IMR-90 (cell line): Measurements from ENCODE around the gene PRR12. TPM values are rescaled to one million over a fixed set of nuclear protein-coding genes. Genes with fewer than 3 reads are reported as not detected.

Experiments used
- ATAC-seq: fragments of 200-7000 bp; cut with Tn5 transposase; 2 replicates; pipeline ENCODE4 v1.9.1; 2020; ENCODE audit warnings: low read depth, mild to moderate bottlenecking, moderate library complexity
- BruUV-seq: library from RNA; stranded (reverse); fragments of 400-500 nt; replicated peaks from 2 replicates; lab custom pipeline; 2021; lab: Mats Ljungman, UMichigan
- CTCF ChIA-PET: fragments of 300-600 bp; formaldehyde crosslinking; extraction: SDS; loops from one replicate; lab custom pipeline; 2021; ENCODE audit warnings: antibody characterized with exemption; lab: Yijun Ruan, JAX
- POLR2A ChIA-PET: fragments of 300-600 bp; sonication (Branson Sonifier 250); formaldehyde crosslinking; loops from one replicate; lab custom pipeline; 2022; ENCODE audit warnings: antibody characterized with exemption; ENCODE audit not compliant: unreplicated experiment; lab: Charles Lee
- DNase-seq: peaks from one replicate; pipeline ENCODE4 v3.0.0; 2013
- H2AFZ ChIP-seq: replicated peaks from 2 replicates; pipeline ENCODE3; 2013; ENCODE audit warnings: low read length, mild to moderate bottlenecking; ENCODE audit not compliant: poor library complexity
- H2AK5ac ChIP-seq: 2 replicates; pipeline ENCODE4 v1.6.1; 2013; ENCODE audit warnings: low read depth, low read length, inconsistent platforms
- H2AK9ac ChIP-seq: replicated peaks from 2 replicates; pipeline ENCODE3; 2013; ENCODE audit warnings: mild to moderate bottlenecking, low read depth, low read length, moderate library complexity; ENCODE audit not compliant: poor library complexity
- H2BK120ac ChIP-seq: 2 replicates; pipeline ENCODE4 v1.6.1; 2013; ENCODE audit warnings: low read depth, low read length, inconsistent platforms
- H2BK15ac ChIP-seq: 3 replicates; pipeline ENCODE4 v1.6.1; 2013; ENCODE audit warnings: low read depth, low read length, inconsistent platforms
- H2BK20ac ChIP-seq: 2 replicates; pipeline ENCODE4 v1.6.1; 2013; ENCODE audit warnings: low read depth, mild to moderate bottlenecking, inconsistent platforms, low read length, moderate library complexity
- H2BK5ac ChIP-seq: 2 replicates; pipeline ENCODE4 v1.6.1; 2013; ENCODE audit warnings: mild to moderate bottlenecking, low read depth, low read length, inconsistent platforms; ENCODE audit not compliant: poor library complexity, severe bottlenecking
- H3K14ac ChIP-seq: replicated peaks from 2 replicates; pipeline ENCODE4 v1.6.1; 2013; ENCODE audit warnings: low read depth, low read length, inconsistent platforms
- H3K18ac ChIP-seq: 2 replicates; pipeline ENCODE4 v1.6.1; 2013; ENCODE audit warnings: low read depth, low read length, control low read depth
- H3K23ac ChIP-seq: 2 replicates; pipeline ENCODE4 v1.6.1; 2013; ENCODE audit warnings: low read depth, low read length, inconsistent platforms
- H3K27ac ChIP-seq: 2 replicates; pipeline ENCODE4 v1.5.1; 2013; ENCODE audit warnings: mild to moderate bottlenecking, control low read depth, low read length; ENCODE audit not compliant: insufficient read depth
- H3K27me3 ChIP-seq: 2 replicates; pipeline ENCODE4 v1.6.1; 2013; ENCODE audit warnings: low read length; ENCODE audit not compliant: control insufficient read depth, insufficient read depth
- H3K36me3 ChIP-seq: 2 replicates; pipeline ENCODE4 v1.6.1; 2013; ENCODE audit warnings: low read length, mixed read lengths; ENCODE audit not compliant: control insufficient read depth, insufficient read depth
- H3K4ac ChIP-seq: 2 replicates; pipeline ENCODE4 v1.6.1; 2013; ENCODE audit warnings: low read depth, low read length, inconsistent platforms
- H3K4me1 ChIP-seq: 2 replicates; pipeline ENCODE4 v1.6.1; 2013; ENCODE audit warnings: low read length, mixed read lengths; ENCODE audit not compliant: control insufficient read depth, insufficient read depth
- H3K4me2 ChIP-seq: 2 replicates; pipeline ENCODE4 v1.6.1; 2013; ENCODE audit warnings: low read depth, mild to moderate bottlenecking, control low read depth, low read length, moderate library complexity
- H3K4me3 ChIP-seq: 2 replicates; pipeline ENCODE4 v1.5.1; 2013; ENCODE audit warnings: low read depth, mild to moderate bottlenecking, control low read depth, low read length, moderate library complexity; ENCODE audit not compliant: insufficient read depth
- H3K56ac ChIP-seq: 2 replicates; pipeline ENCODE4 v1.6.1; 2013; ENCODE audit warnings: low read length, inconsistent platforms; ENCODE audit not compliant: insufficient read depth; ENCODE audit errors: extremely low read depth
- H3K79me1 ChIP-seq, 2 experiments: 2 replicates each; pipeline ENCODE4 v1.6.1; 2013; ENCODE audit warnings: low read length in 2 of 2, inconsistent platforms in 1 of 2, low read depth in 1 of 2
- H3K9ac ChIP-seq: 2 replicates; pipeline ENCODE4 v1.6.1; 2013; ENCODE audit warnings: low read depth, low read length, control low read depth
- H3K9me1 ChIP-seq: 2 replicates; pipeline ENCODE4 v1.6.1; 2013; ENCODE audit warnings: low read length, inconsistent platforms; ENCODE audit not compliant: insufficient read depth
- H3K9me3 ChIP-seq: 2 replicates; pipeline ENCODE4 v1.6.1; 2013; ENCODE audit warnings: low read length; ENCODE audit not compliant: control insufficient read depth, insufficient read depth
- H4K20me1 ChIP-seq: 2 replicates; pipeline ENCODE4 v1.6.1; 2013; ENCODE audit warnings: low read length, inconsistent platforms; ENCODE audit not compliant: insufficient read depth
- H4K5ac ChIP-seq: 2 replicates; pipeline ENCODE4 v1.6.1; 2013; ENCODE audit warnings: mild to moderate bottlenecking, low read depth, low read length, control low read depth
- H4K8ac ChIP-seq, 2 experiments: 2 replicates each; pipeline ENCODE4 v1.6.1; 2013; ENCODE audit warnings: low read depth in 2 of 2, low read length in 2 of 2, control low read depth in 1 of 2, inconsistent platforms in 1 of 2
- H4K91ac ChIP-seq: 2 replicates; pipeline ENCODE4 v1.6.1; 2013; ENCODE audit warnings: low read depth, low read length, inconsistent platforms; ENCODE audit not compliant: insufficient read depth
- BHLHE40 ChIP-seq: fragments of 150-350 bp; IDR thresholded peaks from 2 replicates; pipeline ENCODE4 v1.6.1; 2016; ENCODE audit warnings: mild to moderate bottlenecking, low read depth, low read length
- CEBPB ChIP-seq: IDR thresholded peaks from 2 replicates; pipeline ENCODE4 v1.6.1; 2012; ENCODE audit warnings: low read depth, low read length, improper control_type of control experiment
- CHD1 ChIP-seq: IDR thresholded peaks from 2 replicates; pipeline ENCODE4 v1.6.1; 2012; ENCODE audit warnings: low read depth, low read length, improper control_type of control experiment
- ELK1 ChIP-seq: fragments of 150-350 bp; IDR thresholded peaks from 2 replicates; pipeline ENCODE4 v1.6.1; 2016; ENCODE audit warnings: low read depth, mild to moderate bottlenecking, low read length, moderate library complexity, borderline replicate concordance
- FOS ChIP-seq: fragments of 150-350 bp; IDR thresholded peaks from 2 replicates; pipeline ENCODE4 v1.6.1; 2016; ENCODE audit warnings: low read depth, low read length
- MAFK ChIP-seq: IDR thresholded peaks from 2 replicates; pipeline ENCODE4 v1.6.1; 2012; ENCODE audit warnings: low read depth, low read length, improper control_type of control experiment
- MAZ ChIP-seq: IDR thresholded peaks from 2 replicates; pipeline ENCODE4 v1.6.1; 2012; ENCODE audit warnings: low read depth, mild to moderate bottlenecking, low read length, improper control_type of control experiment, moderate library complexity, borderline replicate concordance
- MXI1 ChIP-seq: IDR thresholded peaks from 2 replicates; pipeline ENCODE4 v1.6.1; 2012; ENCODE audit warnings: low read depth, mild to moderate bottlenecking, low read length, moderate library complexity, borderline replicate concordance
- NFE2L2 ChIP-seq: fragments of 150-350 bp; IDR thresholded peaks from 2 replicates; pipeline ENCODE4 v1.6.1; 2016; ENCODE audit warnings: low read depth, mild to moderate bottlenecking, low read length
- POLR2A ChIP-seq: IDR thresholded peaks from 2 replicates; pipeline ENCODE4 v1.6.1; 2012; ENCODE audit warnings: mild to moderate bottlenecking, low read depth, low read length
- RAD21 ChIP-seq: IDR thresholded peaks from 2 replicates; pipeline ENCODE4 v1.6.1; 2012; ENCODE audit warnings: low read length, improper control_type of control experiment
- RCOR1 ChIP-seq: IDR thresholded peaks from 2 replicates; pipeline ENCODE4 v1.6.1; 2012; ENCODE audit warnings: mild to moderate bottlenecking, low read length, improper control_type of control experiment; ENCODE audit not compliant: insufficient replicate concordance
- RFX5 ChIP-seq: IDR thresholded peaks from 2 replicates; pipeline ENCODE4 v1.8.0; 2012; ENCODE audit warnings: low read depth, mild to moderate bottlenecking, low read length, moderate library complexity
- SMC3 ChIP-seq: fragments of 150-350 bp; IDR thresholded peaks from 2 replicates; pipeline ENCODE4 v1.6.1; 2016; ENCODE audit warnings: low read depth, mild to moderate bottlenecking, antibody characterized with exemption, low read length, moderate library complexity
- WGBS, 2 experiments: methylation state at CpG; one replicate each; pipeline versions ENCODE4 v1.1.5 to v1.1.7; 2013; ENCODE audit warnings: missing lambda C conversion rate in 2 of 2; ENCODE audit not compliant: insufficient read length in 1 of 2; ENCODE audit errors: extremely low coverage in 2 of 2; 5-methylcytosine and 5-hydroxymethylcytosine counted together
- dilution Hi-C: fragments of 300-500 bp; cut with HindIII; formaldehyde crosslinking; loops from one replicate; pipeline ENCODE4 v1.14.3; 2018; ENCODE audit warnings: low sequenced_read_pairs; ENCODE audit not compliant: unreplicated experiment
- in situ Hi-C: fragments of 300-500 bp; cut with MboI; formaldehyde crosslinking; loops from 3 replicates; pipeline ENCODE4 v1.14.3; 2019; ENCODE audit warnings: low sequenced_read_pairs, inconsistent platforms, mixed read lengths
- intact Hi-C: fragments of 100-400 bp; cut with micrococcal nuclease; formaldehyde crosslinking; loops from 2 replicates; pipeline ENCODE4 v1.10.0; 2022
- polyA plus RNA-seq, 3 experiments: library from polyadenylated mRNA; depleted of rRNA; stranded (reverse); fragments of >200 nt; gene quantifications; 2 replicates each; pipeline ENCODE4 v1.2.3, GENCODE V29; 2012; ENCODE audit warnings: low replicate concordance in 1 of 3
- total RNA-seq: library from RNA; depleted of rRNA; stranded (reverse); fragments of >200 nt; gene quantifications from 2 replicates; pipeline ENCODE4 v1.2.3, GENCODE V29; 2012
- TF ChIP-seq, protein P1 (sequence below): fragments of 150-350 bp; IDR thresholded peaks from 2 replicates; pipeline ENCODE4 v1.6.1; 2017; ENCODE audit warnings: mild to moderate bottlenecking, antibody characterized with exemption, low read length, low read depth
- TF ChIP-seq, protein P2 (sequence below): conservative IDR thresholded peaks from 2 replicates; pipeline ENCODE4 v1.5.1; 2012; ENCODE audit warnings: mild to moderate bottlenecking, low read depth, low read length, improper control_type of control experiment

PRR12 gene
- total and polyA plus RNA-seq, 2 of the 4 experiments (the other 2 are of a cell fraction) = 0.36 to 4.1 TPM

DNA sequence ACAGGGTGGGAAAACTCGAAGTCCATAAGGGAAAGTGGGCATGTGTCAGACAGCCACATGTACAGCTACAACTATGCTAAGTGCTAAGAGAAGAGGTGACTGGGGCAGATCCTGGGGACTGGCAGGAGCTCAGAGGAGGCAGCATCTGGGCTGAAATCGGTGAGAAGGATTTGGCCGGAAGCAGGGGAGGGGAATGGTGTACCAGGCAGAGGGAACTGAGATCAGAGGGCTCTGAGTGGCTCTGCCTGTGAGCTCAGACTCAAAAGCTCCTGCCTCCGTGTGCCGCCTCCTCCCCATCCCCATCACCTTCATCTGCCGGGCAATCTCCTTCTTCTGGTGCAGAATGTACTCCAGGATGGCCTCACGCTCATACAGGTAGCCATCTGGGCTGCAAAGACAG is 32.4 kb upstream of the PRR12 start:
- no peak overlapping the region for H3K27ac ChIP-seq
- no peak overlapping the region for H3K9ac ChIP-seq
- TF ChIP-seq RCOR1 (no peak), MAFK (no peak), SMC3 (no peak), RAD21 (no peak), ELK1 (no peak), POLR2A (no peak), MXI1 (no peak), MAZ (no peak), RFX5 (no peak), NFE2L2 (no peak), BHLHE40 (no peak), CHD1 (no peak), FOS (no peak), CEBPB (no peak)
- TF ChIP-seq, protein P1, sequence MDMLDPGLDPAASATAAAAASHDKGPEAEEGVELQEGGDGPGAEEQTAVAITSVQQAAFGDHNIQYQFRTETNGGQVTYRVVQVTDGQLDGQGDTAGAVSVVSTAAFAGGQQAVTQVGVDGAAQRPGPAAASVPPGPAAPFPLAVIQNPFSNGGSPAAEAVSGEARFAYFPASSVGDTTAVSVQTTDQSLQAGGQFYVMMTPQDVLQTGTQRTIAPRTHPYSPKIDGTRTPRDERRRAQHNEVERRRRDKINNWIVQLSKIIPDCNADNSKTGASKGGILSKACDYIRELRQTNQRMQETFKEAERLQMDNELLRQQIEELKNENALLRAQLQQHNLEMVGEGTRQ = no peak
- TF ChIP-seq, protein P2, sequence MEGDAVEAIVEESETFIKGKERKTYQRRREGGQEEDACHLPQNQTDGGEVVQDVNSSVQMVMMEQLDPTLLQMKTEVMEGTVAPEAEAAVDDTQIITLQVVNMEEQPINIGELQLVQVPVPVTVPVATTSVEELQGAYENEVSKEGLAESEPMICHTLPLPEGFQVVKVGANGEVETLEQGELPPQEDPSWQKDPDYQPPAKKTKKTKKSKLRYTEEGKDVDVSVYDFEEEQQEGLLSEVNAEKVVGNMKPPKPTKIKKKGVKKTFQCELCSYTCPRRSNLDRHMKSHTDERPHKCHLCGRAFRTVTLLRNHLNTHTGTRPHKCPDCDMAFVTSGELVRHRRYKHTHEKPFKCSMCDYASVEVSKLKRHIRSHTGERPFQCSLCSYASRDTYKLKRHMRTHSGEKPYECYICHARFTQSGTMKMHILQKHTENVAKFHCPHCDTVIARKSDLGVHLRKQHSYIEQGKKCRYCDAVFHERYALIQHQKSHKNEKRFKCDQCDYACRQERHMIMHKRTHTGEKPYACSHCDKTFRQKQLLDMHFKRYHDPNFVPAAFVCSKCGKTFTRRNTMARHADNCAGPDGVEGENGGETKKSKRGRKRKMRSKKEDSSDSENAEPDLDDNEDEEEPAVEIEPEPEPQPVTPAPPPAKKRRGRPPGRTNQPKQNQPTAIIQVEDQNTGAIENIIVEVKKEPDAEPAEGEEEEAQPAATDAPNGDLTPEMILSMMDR = no peak
- H2BK120ac ChIP-seq = no peak overlapping the region
- H3K18ac ChIP-seq = no peak overlapping the region
- 0 out of 2 replicates have a peak, but pooled peaks cover 6% of the 10 kb centered on the region for H3K9me1 ChIP-seq
- H4K91ac ChIP-seq = no peak overlapping the region
- ATAC-seq (no peak), DNase-seq (no peak)
- H3K56ac ChIP-seq = no peak overlapping the region
- 100% methylated on average over 1 of the region's 7 CpGs; no CpG with 5 or more reads in 1 of the 2 experiments for WGBS, 2 experiments
- H3K23ac ChIP-seq = no peak overlapping the region
- H3K4me1 ChIP-seq = no peaks in the 10 kb centered on the region
- no peak overlapping the region for H2AFZ ChIP-seq
- no peak overlapping the region for H2BK5ac ChIP-seq
- ChIA-PET POLR2A (no interaction called here), CTCF (interaction anchor here (1.6 kb wide), 1 partner anchor 12 kb away, joined by 7 read pairs; no protein-coding TSS in a partner anchor)
- H3K4ac ChIP-seq = no peak overlapping the region
- H3K36me3 ChIP-seq = peaks cover 57% of the 10 kb centered on the region
- no peak overlapping the region for H2BK15ac ChIP-seq
- H3K79me1 ChIP-seq = peaks cover 16 to 36% of the 10 kb centered on the region in 2 experiments
- H3K4me3 ChIP-seq = no peak overlapping the region
- peaks cover 24% of the 10 kb centered on the region for H4K20me1 ChIP-seq
- no peaks in the 10 kb centered on the region for H3K27me3 ChIP-seq
- no peak overlapping the region for H2BK20ac ChIP-seq
- no peak overlapping the region for H4K5ac ChIP-seq
- intact Hi-C loops (no loop called here), in situ Hi-C loops (loop anchor here (25.0 kb wide), 1 partner anchor 296 kb away; no protein-coding TSS in a partner anchor), dilution Hi-C loops (no loop called here)
- H3K4me2 ChIP-seq = no peak overlapping the region
- H2AK9ac ChIP-seq = no peak overlapping the region
- no TSS peak for BruUV-seq
- H3K14ac ChIP-seq = no peak overlapping the region
- no peaks in the 10 kb centered on the region for H3K9me3 ChIP-seq
- H4K8ac ChIP-seq = no peak overlapping the region
- no peak overlapping the region for H2AK5ac ChIP-seq
